HG03064 (cell line): ENCODE measurements around the gene MTOR.
"Not testable (repeated sequence)": the region's sequence is repeated elsewhere in the genome, so short reads cannot be mapped to it uniquely, and the experiment has no call there.

Experiments used
- ATAC-seq: cut with Tn5 transposase; IDR thresholded peaks from one replicate; pipeline ENCODE4 v1.9.1; 2021; ENCODE audit warnings: low read depth; ENCODE audit not compliant: unreplicated experiment

MTOR gene

GRCh38 chr1:11281518-11282331 is 19.4 kb upstream of the MTOR start:
- ATAC-seq = no peak

- ATAC-seq = no peak
Observed at GRCh38 chr1:11280719-11281376, 18.5 kb upstream of the MTOR start.

GRCh38 chr1:11279630-11280029 is 17.3 kb upstream of the MTOR start:
- ATAC-seq = no peak

GRCh38 chr1:11279152-11279551 is 16.8 kb upstream of the MTOR start:
- ATAC-seq = no peak

GRCh38 chr1:11273595-11274234 is 11.4 kb upstream of the MTOR start:
- ATAC-seq = peak; percentile 37

- peak; percentile 73 for ATAC-seq
Observed at GRCh38 chr1:11272832-11273594, 10.7 kb upstream of the MTOR start, which contains the start of gene UBIAD1. TSS of gene UBIAD1 (plus strand) at chr1:11273198. CDS start at chr1:11273532, 334 bp downstream.

GRCh38 chr1:11272544-11272831 is 10.1 kb upstream of the MTOR start:
- no peak for ATAC-seq

- not testable (repeated sequence) for ATAC-seq
Observed at GRCh38 chr1:11267350-11268337, 5.3 kb upstream of the MTOR start.

GRCh38 chr1:11266268-11267074 is 4.1 kb upstream of the MTOR start:
- ATAC-seq = no peak

- no peak for ATAC-seq
Observed at GRCh38 chr1:11256299-11256698, 6.1 kb downstream of the MTOR start.

GRCh38 chr1:11253226-11253625 is 9.1 kb downstream of the MTOR start:
- ATAC-seq = no peak

- no peak for ATAC-seq
Observed at GRCh38 chr1:11252538-11252937, 9.8 kb downstream of the MTOR start.

- ATAC-seq = no peak
Observed at GRCh38 chr1:11248169-11248568, 14.2 kb downstream of the MTOR start.

GRCh38 chr1:11245904-11246719 is 16.2 kb downstream of the MTOR start:
- ATAC-seq = no peak

GRCh38 chr1:11245248-11245647 is 17.1 kb downstream of the MTOR start:
- ATAC-seq = no peak

- no peak for ATAC-seq
Observed at GRCh38 chr1:11238311-11238710, 24.0 kb downstream of the MTOR start.

GRCh38 chr1:11237356-11237755 is 25.0 kb downstream of the MTOR start:
- ATAC-seq = no peak

GRCh38 chr1:11233208-11233607 is 29.1 kb downstream of the MTOR start:
- ATAC-seq = no peak
